Astrocyte of the hippocampus (primary cell): Measurements from ENCODE around the gene SEMA5B.

Experiments
- DNase-seq: peaks from one replicate; pipeline ENCODE4 v3.0.0; 2011; ENCODE audit warnings: low read depth, low spot score

Gene SEMA5B

GRCh38 chr3:122903171-122903570 lies 124.4 kb downstream of the SEMA5B start:
- DNase-seq = no peak

- no peak for DNase-seq
Measured at GRCh38 chr3:122902326-122902725, 125.2 kb downstream of the SEMA5B start.

- no peak for DNase-seq
Measured at GRCh38 chr3:122898298-122898697, 129.3 kb downstream of the SEMA5B start.

GRCh38 chr3:122893754-122894668 lies 133.6 kb downstream of the SEMA5B start:
- DNase-seq = no peak

DNA sequence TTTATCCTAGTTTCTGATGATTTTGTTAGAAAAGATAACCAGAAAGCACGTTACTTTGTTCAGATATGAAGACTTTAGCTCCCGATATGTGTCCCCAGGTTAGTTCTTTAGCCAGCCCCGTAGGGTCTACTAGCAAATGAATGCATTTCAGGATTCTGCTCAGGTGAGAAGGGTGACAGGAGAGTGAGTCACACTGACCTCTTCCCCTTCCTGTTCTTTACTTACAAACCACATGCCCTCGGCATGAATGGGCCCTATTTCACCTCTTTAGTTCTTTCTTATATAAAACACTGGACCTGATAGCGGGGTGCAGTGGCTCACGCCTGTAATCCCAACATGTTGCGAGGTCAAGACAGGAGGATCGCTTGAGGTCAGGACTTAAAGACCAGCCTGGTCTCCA lies 134.3 kb downstream of the SEMA5B start:
- peak; percentile 9 for DNase-seq

- peak; percentile 2 for DNase-seq
Measured at GRCh38 chr3:122892118-122892960, 135.2 kb downstream of the SEMA5B start.

DNA sequence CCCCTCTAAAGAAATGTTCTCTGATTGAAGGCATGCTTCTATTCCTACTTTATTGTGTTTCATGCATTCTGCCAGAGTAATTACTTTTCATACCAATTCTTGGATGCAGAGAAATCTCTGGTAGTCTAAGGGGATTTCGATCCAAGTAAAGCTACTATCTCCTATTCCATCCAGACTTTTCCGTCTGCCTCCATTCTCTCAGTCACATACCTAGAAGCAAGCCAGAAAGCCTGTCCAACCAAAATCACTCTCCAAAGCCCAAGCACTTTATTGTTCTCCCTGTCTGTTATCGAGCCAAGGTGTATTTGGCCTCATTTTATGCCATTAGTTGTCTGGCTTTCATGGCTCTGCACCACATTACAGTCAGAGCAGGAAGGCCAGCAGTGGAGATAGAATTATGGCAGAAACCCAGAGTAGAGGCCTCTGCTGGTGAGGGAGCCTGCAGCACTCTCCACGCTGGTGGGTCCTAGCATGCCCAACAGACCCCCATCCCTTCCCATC lies 136.8 kb downstream of the SEMA5B start:
- DNase-seq = no peak

- DNase-seq = peak; percentile 60
Measured at GRCh38 chr3:122890077-122890719, 137.4 kb downstream of the SEMA5B start.

GRCh38 chr3:122886946-122887345 lies 140.6 kb downstream of the SEMA5B start:
- DNase-seq = no peak

DNA sequence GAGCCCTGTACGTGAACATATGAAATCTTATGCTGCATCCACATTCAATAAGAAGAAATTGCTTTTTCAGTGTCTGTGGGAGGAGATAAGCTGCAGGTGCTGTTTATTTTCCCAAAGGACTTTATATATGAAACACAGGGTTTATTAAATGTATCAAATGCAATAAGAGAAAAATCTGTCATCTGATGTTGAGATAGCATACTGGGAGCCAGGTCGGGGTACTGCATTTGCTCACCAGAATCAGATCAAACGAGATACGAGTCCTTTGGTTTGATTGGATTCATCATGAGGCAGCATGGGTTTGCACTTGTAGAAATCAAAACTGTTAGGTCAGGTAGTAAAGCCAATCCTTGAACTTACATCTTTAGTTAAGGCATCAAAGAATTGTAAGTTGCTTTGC lies 141.3 kb downstream of the SEMA5B start:
- DNase-seq = no peak

- DNase-seq = no peak
Measured at GRCh38 chr3:122882361-122882947, 145.1 kb downstream of the SEMA5B start.

GRCh38 chr3:122880624-122881023 lies 146.9 kb downstream of the SEMA5B start:
- DNase-seq = no peak

DNA sequence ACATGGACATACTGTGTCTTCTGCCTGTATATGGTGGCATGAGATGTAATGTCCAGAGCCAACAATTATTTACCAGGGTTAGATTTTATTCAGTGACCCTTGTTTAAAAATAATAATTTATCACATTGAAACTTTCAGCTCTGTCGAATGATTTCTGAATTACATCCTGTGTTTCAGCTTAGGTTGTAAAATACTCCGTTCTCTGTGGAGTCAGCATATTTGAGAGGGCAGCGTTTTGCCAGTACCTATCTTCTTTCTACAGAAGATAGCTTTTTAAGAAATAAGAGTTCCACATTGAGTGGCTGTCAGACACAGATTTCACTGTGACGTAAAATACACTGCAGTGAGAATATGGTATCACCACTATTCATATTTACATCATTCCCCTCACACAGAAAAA lies 147.4 kb downstream of the SEMA5B start:
- no peak for DNase-seq

GRCh38 chr3:122875547-122876127 lies 151.9 kb downstream of the SEMA5B start:
- no peak for DNase-seq

GRCh38 chr3:122873741-122874515 lies 153.6 kb downstream of the SEMA5B start:
- DNase-seq = no peak

DNA sequence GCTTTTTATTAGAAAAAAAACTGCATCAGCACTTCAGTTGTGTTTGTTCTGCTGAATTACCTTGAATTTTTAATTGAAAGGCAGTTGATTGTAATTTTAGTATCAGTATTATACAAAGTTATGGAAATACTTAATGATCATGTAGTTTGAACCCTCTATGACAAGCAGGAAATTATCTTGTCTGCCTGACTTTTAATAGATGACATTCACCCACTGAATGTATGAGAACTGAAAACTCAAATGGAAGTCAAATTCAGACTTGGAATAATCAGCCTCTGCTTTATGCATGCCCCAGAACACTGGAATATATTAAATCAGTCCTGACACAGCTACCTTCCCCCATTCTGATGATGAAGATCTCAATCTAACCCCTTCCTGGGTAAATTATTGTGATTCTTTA lies 159.2 kb downstream of the SEMA5B start:
- DNase-seq = no peak

DNA sequence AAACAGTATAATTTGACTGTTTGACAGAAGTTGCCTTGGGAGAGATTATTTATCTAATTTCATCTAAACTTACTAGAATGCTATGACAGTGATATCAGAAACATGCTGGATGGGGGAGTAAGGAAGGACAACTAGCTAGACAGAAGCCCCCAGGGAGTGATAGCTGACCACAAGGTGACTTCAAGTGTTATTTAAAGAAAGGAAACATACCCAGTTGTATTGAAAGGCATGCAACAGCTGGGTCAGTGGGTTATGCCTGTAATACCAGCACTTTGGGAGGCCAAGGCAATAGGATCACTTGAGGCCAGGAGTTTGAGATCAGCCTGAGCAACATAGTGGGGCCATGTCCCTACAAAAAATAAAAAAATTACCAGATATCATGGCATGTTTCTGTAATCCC lies 163.1 kb downstream of the SEMA5B start:
- DNase-seq = no peak

DNA sequence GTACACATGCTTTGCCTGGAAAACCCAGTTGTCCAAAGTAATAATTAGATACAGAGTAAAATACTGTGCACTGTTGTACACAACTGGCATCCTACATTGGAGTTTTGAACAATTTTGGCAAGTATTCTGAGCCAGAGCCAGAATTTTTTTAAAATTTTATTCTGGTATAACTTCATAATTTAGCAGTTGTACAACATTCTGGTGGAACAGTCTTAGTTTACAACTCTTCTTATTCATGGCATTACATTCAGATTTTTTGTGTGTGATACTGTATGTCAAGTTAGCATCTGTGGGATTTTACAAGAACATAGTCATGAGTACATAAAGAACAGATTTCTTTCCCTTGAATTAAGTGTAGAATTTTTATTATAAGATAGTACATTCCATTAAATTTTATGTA lies 165.2 kb downstream of the SEMA5B start:
- DNase-seq = no peak
